ENCODE results near the gene WHRN.

The WHRN gene

GRCh38 chr9:114513055-114513958 lies 8.0 kb upstream of the WHRN start:
- DNase-seq = no peak

- DNase-seq = no peak
Measured at GRCh38 chr9:114511978-114512874, 7.0 kb upstream of the WHRN start.

- DNase-seq = peak in 1 of 5 donors; percentile 34
Measured at GRCh38 chr9:114507726-114508125, 2.5 kb upstream of the WHRN start.

GRCh38 chr9:114506082-114506390 lies 763 bp upstream of the WHRN start:
- no peak for DNase-seq

- peak in 4 of 5 donors; percentile 12 to 39 (median 27) for DNase-seq
Measured at GRCh38 chr9:114504341-114505186, 709 bp downstream of the WHRN start.

GRCh38 chr9:114503522-114504340 lies 1.5 kb downstream of the WHRN start:
- no peak for DNase-seq

- DNase-seq = no peak
Measured at GRCh38 chr9:114503009-114503408, 2.3 kb downstream of the WHRN start.

- DNase-seq = no peak
Measured at GRCh38 chr9:114501796-114502682, 3.2 kb downstream of the WHRN start.

- DNase-seq = no peak
Measured at GRCh38 chr9:114500697-114501292, 4.5 kb downstream of the WHRN start.

- DNase-seq = no peak
Measured at GRCh38 chr9:114499941-114500696, 5.2 kb downstream of the WHRN start.

GRCh38 chr9:114499528-114499927 lies 5.7 kb downstream of the WHRN start:
- no peak for DNase-seq

- no peak for DNase-seq
Measured at GRCh38 chr9:114497727-114498382, 7.4 kb downstream of the WHRN start.

- DNase-seq = no peak
Measured at GRCh38 chr9:114497236-114497635, 8.0 kb downstream of the WHRN start.

GRCh38 chr9:114496011-114496410 lies 9.3 kb downstream of the WHRN start:
- no peak for DNase-seq

GRCh38 chr9:114494776-114495569 lies 10.3 kb downstream of the WHRN start:
- no peak for DNase-seq

GRCh38 chr9:114493521-114494184 lies 11.6 kb downstream of the WHRN start:
- DNase-seq = no peak

- DNase-seq = no peak
Measured at GRCh38 chr9:114492991-114493390, 12.3 kb downstream of the WHRN start.
